Stimulated activated CD8-positive, alpha-beta memory T cell treated with anti-CD3 and anti-CD28 coated beads, Interleukin-4, amount 100 ng/mL, for 24 hours (primary cell): ENCODE measurements around the gene EID2B.
A peak's percentile ranks its signal among the peaks of the same experiment; 100 is the strongest.

Source experiments
- DNase-seq: peaks from one replicate; pipeline ENCODE4 v3.0.0-alpha.2; 2020; ENCODE audit warnings: low read depth

The EID2B gene

DNA sequence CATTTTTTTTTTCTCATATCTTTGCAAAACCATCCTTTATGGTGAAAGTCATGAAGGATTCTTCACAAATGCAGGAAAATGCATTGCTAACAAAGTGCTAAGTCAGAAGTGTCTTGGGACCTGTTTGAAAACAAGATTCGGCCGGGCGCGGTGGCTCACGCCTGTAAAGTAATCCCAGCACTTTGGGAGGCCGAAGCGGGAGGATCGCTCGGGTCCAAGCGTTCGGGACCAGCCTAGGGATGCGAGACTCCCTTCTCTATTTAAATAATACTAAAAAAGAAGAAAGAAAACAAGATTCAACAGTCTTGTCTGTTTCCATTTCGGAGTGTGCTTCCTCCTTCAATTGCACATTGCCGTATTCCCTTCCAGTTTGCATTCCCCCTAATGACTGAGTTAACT, 819 bp downstream of the EID2B start:
- no peak for DNase-seq

DNA sequence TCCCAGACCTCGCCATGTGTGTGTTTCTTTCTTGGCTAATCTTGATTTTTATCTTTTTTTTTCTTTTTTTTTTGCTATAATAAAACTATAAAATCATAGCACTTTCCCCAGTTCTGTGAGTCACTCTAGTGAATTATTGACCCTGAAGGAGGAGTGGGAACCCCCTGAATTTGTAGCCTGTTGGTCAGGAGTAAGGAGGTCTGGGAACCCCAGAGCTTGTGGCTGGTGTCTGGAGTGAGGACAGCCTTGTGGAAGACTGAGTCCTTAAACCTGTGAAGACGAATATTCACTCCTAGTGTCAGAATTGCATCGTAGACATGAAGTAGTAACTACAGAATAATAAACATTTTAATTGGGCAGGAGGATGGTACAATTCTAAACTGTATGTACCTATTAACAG, 7.4 kb downstream of the EID2B start:
- no peak for DNase-seq

DNA sequence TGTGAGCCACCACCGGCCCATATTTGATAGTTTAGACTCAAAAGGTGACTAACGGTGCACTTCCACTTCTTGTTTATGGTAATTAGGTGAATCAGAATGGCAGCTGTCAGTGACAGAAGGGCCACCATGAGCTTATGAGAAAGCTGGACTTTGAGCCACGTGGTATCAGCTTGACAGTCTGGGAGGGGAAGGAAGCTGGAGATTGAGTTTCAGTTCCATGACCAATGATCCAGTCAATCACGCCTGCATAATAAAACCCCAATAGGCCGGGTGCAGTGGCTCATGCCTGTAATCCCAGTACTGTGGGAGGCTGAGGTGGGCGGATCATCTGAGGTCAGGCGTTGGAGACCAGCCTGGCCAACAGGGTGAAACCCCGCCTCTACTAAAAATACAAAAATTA, 8.2 kb downstream of the EID2B start:
- no peak for DNase-seq

DNA sequence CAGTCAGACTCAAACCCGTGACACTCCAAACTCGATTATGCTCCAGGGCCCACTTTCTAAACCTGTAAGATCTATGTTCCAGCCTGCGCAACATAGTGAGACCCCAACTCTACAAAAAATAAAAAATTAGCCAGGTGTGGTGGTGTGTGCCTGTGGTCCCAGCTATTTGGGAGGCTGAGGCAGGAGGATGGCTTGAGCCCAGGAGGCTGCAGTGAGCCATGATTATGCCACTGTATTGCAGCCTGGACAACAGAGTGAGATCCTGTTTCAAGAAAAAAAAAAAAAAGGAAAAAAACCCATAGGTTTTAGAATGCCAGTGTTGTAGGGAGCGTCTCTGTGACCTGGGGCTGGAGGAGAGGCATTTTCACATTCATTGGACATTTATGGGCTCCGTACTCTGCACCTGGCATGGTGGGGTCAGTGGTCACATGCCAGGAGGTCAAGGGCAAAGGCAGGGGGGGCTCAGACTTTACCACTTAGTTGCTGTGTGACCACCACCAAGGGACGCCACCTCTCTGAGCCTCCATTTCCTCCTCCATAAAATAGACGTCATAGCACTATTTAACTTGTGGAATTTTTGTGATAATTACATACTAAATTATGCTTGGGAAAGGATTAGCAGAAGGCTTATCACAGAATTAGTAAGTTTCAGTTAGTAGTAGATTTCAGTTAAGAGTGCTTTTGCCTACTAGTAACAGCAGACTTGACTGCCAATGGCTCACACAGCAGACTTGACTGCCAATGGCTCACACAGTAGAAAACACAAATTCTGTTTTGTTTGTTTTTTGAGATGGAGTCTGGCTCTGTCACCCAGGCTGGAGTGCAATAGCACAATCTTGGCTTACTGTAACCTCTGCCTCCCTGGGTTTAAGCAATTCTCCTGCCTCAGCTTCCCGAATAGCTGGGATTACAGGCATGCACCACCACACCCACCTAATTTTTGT, 11.8 kb downstream of the EID2B start:
- DNase-seq: no peak

DNA sequence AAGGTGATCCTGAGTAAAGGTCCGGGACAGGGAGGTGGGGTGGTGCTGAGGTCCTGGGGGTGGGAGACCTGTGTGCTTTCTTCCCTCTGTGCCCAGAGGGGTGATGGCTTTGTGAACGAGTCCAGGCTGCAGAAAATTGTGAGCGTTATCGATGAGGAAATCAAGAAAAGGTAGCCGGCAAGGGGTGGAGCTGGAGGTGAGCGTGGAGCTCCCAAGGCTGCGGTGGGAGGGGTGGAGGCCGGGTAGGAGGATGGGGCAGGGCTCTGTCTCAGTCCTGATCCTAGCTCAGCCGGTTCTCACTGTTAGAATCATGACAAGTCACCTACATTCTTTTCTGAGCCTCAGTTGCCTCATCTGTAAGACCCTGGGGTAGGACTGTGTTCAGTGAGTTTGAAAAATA, 13.7 kb downstream of the EID2B start:
- no peak for DNase-seq

DNA sequence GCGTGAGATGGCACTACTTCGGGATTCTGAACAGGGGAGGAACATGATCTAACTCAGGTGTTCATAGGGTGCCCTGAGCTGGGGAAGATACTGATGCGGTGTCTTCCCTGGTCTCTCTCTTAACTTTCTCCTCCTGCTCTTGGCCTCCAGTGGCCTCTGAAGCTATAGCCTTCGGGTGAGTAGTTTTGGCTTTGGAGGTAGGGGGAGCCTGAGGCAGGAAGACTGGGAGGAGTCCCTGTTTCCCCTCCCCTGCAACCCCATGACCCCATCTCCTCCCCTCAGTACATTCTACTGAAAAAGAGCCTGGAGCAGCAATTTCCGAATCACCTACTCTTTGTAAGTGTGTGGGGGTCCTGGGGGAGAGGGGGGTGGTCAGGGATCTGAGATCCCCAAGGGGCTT, 14.2 kb downstream of the EID2B start:
- no peak for DNase-seq

DNA sequence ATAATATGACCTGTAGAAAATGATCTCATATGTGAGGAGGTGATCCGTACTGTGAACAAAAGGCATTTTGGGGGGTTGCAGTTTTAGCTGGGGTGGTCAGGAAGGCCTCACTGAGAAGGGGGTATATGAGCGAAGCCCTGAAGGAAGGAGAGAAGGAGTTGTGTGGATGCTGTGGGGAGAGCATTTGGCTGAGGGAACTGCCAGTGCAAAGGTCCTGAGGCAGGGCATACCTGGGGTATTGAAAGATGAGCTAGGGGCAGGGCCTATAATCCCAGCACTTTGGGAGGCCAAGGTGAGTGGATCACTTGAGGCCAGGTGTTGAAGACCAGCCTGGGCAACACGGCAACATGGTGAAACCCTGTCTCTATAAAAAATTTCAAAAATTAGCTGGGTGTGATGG, 15.2 kb downstream of the EID2B start:
- no peak for DNase-seq

DNA sequence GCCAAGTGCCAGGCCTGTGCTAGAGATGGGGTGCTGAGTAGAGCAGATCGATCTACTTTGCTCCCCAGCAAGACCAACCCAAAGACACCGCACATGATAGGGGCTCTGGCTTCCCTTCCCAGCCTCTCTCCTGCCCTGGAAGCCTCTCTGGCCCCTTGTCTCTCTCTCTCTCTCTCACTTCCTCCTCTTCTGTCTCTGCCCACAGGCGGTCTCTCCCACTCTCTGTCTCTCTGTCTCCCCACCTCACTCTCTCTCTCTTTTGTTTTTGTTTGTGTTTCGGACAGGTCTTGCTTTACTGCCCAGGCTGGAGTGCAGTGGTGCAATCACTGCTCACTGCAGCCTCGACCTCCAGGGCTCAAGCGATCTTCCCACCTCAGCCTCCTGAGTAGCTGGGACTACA, 16.4 kb downstream of the EID2B start:
- DNase-seq: no peak

DNA sequence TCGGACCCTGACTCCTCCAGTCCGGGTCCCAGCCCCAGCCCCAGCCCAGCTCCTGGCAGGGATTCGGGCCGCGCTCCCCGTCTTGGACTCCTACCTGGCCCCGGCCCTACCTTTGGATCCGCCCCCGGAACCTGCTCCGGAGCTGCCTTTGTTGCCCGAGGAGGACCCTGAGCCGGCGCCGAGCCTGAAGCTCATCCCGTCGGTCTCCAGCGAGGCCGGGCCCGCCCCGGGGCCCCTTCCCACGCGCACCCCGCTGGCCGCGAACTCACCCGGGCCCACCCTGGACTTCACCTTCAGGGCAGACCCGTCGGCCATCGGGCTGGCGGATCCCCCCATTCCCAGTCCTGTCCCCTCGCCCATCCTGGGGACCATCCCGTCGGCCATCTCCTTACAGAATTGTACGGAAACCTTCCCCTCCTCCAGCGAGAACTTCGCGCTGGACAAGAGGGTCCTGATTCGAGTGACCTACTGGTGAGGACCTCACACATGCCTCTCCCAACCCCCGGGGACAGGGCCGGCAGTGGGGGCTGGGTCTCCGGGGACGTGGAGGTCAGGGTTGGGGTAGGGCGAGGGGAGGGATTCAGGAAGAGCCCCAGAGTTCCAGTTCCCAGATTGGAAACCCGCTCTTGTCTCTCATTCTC, 17.0 kb downstream of the EID2B start:
- no peak for DNase-seq

DNA sequence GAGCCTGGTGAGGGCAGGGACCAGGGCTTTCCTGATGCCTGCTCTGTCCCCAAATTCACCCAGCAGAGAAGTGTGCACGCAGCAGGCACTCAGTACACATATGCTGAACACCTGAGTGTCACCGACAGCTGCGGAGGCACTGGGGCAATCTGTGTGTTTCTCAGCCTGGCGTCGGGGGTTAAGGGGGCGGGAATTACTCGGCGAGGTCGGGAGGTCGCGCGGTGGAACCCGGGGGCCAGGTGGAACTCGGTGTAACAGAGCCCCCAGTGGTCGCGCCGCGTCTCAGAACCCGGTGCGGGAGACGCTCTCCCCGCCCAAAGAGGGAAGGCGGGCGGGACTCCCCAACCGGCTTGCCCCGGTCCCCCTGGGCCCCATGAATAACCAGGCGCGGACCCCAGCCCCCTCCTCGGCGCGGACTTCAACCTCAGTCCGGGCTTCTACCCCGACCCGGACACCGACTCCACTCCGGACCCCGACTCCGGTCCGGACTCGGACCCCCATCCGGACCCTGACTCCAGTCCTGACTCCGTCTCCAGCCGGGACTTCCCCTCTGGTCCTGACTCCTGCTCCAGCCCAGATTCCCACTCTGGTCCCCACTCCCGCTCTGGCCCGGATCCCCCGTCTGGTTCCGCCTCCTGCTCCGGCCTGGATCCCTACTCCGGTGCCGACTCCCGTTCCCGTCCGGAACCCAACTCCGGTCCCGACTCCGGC, 17.7 kb downstream of the EID2B start, which contains the start of gene SELENOV:
Gene SELENOV (plus strand): TSS at position 300 of the 711 bp plus-strand sequence. CDS start 74 bp downstream, at position 374.
- no peak for DNase-seq

DNA sequence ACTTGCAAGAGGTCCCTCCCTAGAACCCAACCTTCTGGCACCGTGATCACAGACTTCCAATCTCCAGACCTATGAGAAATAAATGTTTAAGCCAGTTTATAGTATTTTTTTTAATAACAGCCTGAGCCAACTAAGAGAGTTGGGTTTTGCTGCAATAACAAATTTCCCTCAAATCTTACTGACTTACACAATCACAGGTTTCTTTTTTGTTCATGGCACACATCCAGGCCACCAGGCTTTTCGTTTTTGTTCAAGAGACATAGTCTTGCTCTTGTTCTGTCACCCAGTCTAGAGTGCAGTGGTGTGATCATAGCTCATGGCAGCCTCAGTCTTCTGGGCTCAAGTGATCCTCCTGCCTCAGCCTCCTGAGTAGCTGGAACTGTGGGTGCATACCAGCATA, 19.7 kb downstream of the EID2B start:
- no peak for DNase-seq

DNA sequence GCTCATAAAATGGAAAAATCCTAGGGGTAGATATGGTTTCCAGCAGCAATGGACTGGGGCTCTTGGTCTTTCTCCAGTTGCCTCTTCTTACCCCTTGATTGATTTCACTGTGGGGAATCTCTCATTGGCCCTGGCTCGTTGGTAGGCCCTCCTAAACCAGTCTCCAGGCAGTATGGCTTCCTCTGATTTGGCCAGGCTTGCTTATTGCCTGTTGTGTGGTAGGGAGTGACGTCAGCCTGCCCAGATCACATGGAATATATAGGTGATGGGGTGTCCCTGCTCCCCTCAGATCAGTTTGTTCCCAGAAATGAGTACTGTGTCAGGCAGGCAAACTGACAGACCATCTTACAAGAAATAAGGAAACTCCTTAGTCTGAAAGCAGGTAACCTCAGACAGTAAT, 23.4 kb downstream of the EID2B start:
- DNase-seq: no peak

DNA sequence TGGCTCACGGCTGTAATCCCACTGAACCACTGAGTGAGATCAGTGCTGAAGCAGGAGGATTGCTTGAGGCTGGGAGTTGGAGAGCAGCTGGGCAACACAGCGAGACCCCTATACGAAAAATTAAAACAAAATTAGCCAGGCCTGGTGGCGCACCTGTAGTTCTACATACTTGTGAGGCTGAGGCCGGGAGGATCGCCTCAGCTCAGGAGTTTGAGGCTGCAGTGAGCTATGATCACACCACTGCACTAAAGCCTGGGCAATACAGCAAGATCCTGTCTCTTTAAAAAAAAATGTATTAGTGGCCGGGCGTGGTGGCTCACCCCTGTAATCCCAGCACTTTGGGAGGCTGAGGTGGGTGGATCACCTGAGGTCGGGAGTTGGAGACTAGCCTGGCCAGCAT, 24.0 kb downstream of the EID2B start:
- DNase-seq: no peak

DNA sequence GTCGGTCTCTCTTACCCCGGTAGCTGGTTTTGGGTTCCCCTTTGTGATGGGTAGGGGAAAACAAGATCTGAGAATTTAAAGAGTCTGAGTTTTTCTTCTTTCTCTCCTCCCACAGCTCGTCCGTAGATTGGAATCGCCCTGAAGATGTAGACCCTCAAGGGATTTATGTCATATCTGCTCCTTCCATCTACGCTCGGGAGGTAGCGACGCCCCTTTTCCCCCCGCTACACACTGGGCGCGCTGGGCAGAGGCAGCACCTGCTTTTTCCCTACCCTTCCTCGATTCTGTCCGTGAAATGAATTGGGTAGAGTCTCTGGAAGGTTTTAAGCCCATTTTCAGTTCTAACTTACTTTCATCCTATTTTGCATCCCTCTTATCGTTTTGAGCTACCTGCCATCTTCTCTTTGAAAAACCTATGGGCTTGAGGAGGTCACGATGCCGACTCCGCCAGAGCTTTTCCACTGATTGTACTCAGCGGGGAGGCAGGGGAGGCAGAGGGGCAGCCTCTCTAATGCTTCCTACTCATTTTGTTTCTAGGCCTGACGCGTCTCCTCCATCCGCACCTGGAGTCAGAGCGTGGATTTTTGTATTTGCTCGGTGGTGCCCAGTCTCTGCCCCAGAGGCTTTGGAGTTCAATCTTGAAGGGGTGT, 24.8 kb downstream of the EID2B start:
- no peak for DNase-seq

DNA sequence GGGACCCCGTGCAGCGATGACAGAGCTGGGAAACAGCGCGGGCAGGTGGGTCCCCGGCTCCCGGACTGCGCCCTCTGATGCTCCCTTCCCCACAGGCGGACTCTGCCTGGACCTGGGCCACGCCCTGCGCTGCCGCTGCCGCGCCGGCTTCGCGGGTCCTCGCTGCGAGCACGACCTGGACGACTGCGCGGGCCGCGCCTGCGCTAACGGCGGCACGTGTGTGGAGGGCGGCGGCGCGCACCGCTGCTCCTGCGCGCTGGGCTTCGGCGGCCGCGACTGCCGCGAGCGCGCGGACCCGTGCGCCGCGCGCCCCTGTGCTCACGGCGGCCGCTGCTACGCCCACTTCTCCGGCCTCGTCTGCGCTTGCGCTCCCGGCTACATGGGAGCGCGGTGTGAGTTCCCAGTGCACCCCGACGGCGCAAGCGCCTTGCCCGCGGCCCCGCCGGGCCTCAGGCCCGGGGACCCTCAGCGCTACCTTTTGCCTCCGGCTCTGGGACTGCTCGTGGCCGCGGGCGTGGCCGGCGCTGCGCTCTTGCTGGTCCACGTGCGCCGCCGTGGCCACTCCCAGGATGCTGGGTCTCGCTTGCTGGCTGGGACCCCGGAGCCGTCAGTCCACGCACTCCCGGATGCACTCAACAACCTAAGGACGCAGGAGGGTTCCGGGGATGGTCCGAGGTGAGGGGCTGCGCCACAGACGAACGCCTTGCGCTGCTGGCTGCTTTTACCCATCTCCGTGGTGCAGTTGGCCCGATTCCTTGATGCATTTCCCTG, 25.5 kb downstream of the EID2B start:
- DNase-seq: peak; percentile 56

DNA sequence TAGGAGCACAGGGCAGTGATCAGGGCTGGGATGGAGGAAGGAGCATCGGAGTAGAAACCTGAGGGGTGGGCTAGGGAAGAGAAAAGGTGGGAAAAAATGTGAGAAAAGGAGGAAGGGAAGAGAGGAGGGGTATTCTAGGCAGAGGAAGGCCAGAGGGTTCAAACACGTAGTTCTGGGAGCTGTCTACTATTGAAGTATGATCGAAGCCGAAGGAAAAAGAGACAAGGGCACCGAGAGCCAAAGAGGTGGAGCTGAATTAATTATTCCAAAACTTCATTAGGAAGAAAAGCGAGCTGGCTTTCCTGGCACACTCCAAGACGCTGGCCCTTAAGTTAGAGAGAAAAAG, 26.1 kb downstream of the EID2B start:
- no peak for DNase-seq

DNA sequence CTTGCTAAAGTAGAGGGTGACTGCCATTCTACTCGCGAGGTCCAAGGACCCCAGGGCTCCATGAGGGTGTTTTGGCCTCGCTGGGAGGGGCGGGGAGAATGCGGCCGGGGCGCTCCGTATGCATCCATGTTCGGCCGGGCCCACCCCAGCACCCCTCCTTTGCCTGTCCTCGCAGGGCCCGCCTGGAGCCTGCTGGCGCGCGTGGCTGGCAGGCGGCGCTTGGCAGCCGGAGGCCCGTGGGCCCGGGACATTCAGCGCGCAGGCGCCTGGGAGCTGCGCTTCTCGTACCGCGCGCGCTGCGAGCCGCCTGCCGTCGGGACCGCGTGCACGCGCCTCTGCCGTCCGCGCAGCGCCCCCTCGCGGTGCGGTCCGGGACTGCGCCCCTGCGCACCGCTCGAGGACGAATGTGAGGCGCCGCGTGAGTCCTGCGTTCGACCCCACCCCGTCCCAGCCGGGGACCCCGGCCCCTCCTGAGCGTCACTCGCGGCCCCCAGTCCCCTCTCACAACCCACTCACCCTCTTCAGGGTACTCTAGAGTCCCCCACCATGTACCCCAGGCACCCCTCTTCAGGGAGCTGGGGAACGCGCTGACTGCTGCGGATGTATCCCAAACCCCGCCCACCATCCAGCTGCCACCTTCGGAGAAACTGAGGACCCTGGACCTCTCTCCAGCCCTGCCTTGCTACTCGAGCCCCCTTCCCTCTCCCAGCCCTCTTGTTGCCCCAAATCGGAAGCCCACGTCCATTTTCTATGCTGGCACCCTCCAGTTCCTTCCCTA, 29.8 kb downstream of the EID2B start:
- peak; percentile 64 for DNase-seq

DNA sequence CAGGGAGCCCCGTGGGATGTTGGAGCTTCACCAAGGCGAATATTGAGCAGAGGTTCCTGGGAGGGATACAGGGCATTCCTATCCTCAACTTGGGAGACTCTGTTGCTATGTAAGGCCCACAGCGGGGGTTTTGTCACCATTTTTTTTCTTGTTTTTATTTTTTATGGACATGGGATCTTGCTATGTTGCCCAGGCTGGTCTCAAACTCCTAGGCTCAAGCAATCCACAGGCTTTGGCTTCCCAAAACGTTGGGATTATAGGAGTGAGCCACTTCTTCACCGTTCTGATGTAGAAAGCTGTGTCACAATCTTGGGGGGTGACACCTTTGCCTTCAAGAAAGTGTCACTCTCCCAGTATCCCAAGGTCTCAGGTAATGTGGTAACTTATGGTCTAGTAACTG, 31.3 kb downstream of the EID2B start:
- no peak for DNase-seq

DNA sequence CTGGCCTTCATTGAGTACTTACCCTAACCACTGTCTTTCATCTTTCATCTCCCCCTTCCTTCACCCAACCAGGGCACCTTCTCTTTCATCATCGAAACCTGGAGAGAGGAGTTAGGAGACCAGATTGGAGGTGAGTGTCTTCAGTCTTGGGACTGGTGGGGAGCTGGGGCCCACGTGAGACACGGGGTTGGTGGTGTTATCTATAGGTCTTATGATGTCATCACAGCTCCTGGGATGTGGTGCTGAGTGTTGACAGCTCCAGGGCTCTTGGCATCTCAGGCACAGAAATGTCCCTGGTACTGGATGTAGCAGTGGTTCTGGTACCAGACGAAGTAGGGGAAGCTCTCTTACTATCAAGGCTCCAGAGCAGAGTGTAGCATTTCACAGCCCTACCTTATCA, 32.1 kb downstream of the EID2B start:
- no peak for DNase-seq

DNA sequence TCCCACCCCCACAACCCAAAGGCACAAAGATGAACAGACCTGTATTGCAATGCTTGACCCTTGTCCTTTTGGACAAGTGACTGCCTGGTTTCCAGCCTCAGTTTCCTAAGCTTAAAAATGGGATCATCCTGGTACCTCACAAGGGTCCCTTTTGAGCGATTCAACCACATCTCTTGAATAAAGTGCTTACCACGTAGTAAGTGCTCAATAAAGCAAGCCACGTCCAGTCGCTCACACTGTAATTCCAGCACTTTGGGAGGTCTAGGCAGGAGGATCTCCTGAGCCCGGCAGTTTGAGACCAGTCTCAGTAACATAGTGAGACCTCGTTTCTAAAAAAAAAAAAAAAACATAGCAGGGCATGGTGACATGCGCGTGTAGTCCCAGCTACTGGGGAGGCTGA, 32.7 kb downstream of the EID2B start:
- DNase-seq: no peak
